Mesothelial cell of epicardium (in vitro differentiated cells): ENCODE data around the gene PTPRG. TPM values are rescaled to one million over a fixed set of nuclear protein-coding genes. Genes with fewer than 3 reads are reported as not detected.

Experiments used
- DNase-seq, 2 experiments: peaks; one replicate each; pipeline ENCODE4 v3.0.0; 2021; ENCODE audit warnings: low spot score in 2 of 2; ENCODE audit not compliant: unreplicated experiment in 2 of 2
- H3K27ac Mint-ChIP-seq: 2 replicates; pipeline ENCODE4 v1.8.0; 2021; ENCODE audit warnings: mixed read lengths
- H3K27me3 Mint-ChIP-seq: 2 replicates; pipeline ENCODE4 v1.8.0; 2021; ENCODE audit warnings: low read depth, mixed read lengths
- H3K36me3 Mint-ChIP-seq: 2 replicates; pipeline ENCODE4 v1.8.0; 2021; ENCODE audit warnings: mixed read lengths
- H3K4me1 Mint-ChIP-seq: 2 replicates; pipeline ENCODE4 v1.8.0; 2021; ENCODE audit warnings: mixed read lengths
- H3K4me3 Mint-ChIP-seq: 2 replicates; pipeline ENCODE4 v1.8.0; 2021; ENCODE audit warnings: mild to moderate bottlenecking, moderate library complexity, mixed read lengths
- H3K9me3 Mint-ChIP-seq: 2 replicates; pipeline ENCODE4 v1.8.0; 2021; ENCODE audit warnings: mixed read lengths
- CTCF ChIP-seq: fragments of 200-600 bp; sonication (generic); IDR thresholded peaks from one replicate; pipeline ENCODE4 v1.5.0; 2021; ENCODE audit warnings: antibody characterized with exemption; ENCODE audit not compliant: unreplicated experiment
- total RNA-seq: library from RNA; stranded (reverse); gene quantifications from 3 replicates; pipeline ENCODE4 v1.2.1, GENCODE V29; 2021

The PTPRG gene
- total RNA-seq, 1 donor from 2014 or later: 40.4 TPM

GRCh38 chr3:61979638-61980037, 418.3 kb downstream of the PTPRG start:
- no peaks in the 10 kb centered on the region for H3K27me3 Mint-ChIP-seq
- no peak overlapping the region for H3K4me3 Mint-ChIP-seq
- H3K27ac Mint-ChIP-seq: peak overlapping the region; percentile 1
- no peak for DNase-seq
- no peak for TF ChIP-seq CTCF
- H3K4me1 Mint-ChIP-seq: peaks cover 16% of the 10 kb centered on the region
- no peaks in the 10 kb centered on the region for H3K36me3 Mint-ChIP-seq
- no peaks in the 10 kb centered on the region for H3K9me3 Mint-ChIP-seq

- no peaks in the 10 kb centered on the region for H3K36me3 Mint-ChIP-seq
- peak overlapping the region; percentile 1 for H3K27ac Mint-ChIP-seq
- no peak for DNase-seq
- H3K4me3 Mint-ChIP-seq: no peak overlapping the region
- H3K9me3 Mint-ChIP-seq: no peaks in the 10 kb centered on the region
- no peaks in the 10 kb centered on the region for H3K27me3 Mint-ChIP-seq
- no peak for TF ChIP-seq CTCF
- peaks cover 16% of the 10 kb centered on the region for H3K4me1 Mint-ChIP-seq
These were observed 418.7 kb downstream of the PTPRG start for GRCh38 chr3:61980041-61980440.

- H3K9me3 Mint-ChIP-seq: no peaks in the 10 kb centered on the region
- no peak overlapping the region for H3K4me3 Mint-ChIP-seq
These were observed 419.7 kb downstream of the PTPRG start for GRCh38 chr3:61981060-61981459.

GRCh38 chr3:61983479-61983878, 422.1 kb downstream of the PTPRG start:
- H3K27me3 Mint-ChIP-seq: no peaks in the 10 kb centered on the region
- H3K36me3 Mint-ChIP-seq: no peaks in the 10 kb centered on the region
- H3K27ac Mint-ChIP-seq: no peak overlapping the region
- no peak for DNase-seq
- no peak for TF ChIP-seq CTCF
- H3K9me3 Mint-ChIP-seq: no peaks in the 10 kb centered on the region
- H3K4me1 Mint-ChIP-seq: peaks cover 16% of the 10 kb centered on the region
- no peak overlapping the region for H3K4me3 Mint-ChIP-seq

More at GRCh38 chr3:61981060-61981459, 419.7 kb downstream of the PTPRG start:
- TF ChIP-seq CTCF: no peak
- H3K27ac Mint-ChIP-seq: peak overlapping the region; percentile 64
- no peaks in the 10 kb centered on the region for H3K27me3 Mint-ChIP-seq
- no peak for DNase-seq
- H3K4me1 Mint-ChIP-seq: peaks cover 16% of the 10 kb centered on the region
- H3K36me3 Mint-ChIP-seq: no peaks in the 10 kb centered on the region

- no peak overlapping the region for H3K4me3 Mint-ChIP-seq
- TF ChIP-seq CTCF: no peak
- H3K36me3 Mint-ChIP-seq: no peaks in the 10 kb centered on the region
- H3K27ac Mint-ChIP-seq: no peak overlapping the region
- H3K4me1 Mint-ChIP-seq: peaks cover 5% of the 10 kb centered on the region
- no peaks in the 10 kb centered on the region for H3K9me3 Mint-ChIP-seq
- H3K27me3 Mint-ChIP-seq: no peaks in the 10 kb centered on the region
- DNase-seq: no peak
These were observed 423.6 kb downstream of the PTPRG start for GRCh38 chr3:61985020-61985419.

GRCh38 chr3:61986473-61986872, 425.1 kb downstream of the PTPRG start:
- DNase-seq: no peak
- no peak for TF ChIP-seq CTCF
- H3K4me3 Mint-ChIP-seq: no peak overlapping the region
- H3K27ac Mint-ChIP-seq: no peak overlapping the region
- no peaks in the 10 kb centered on the region for H3K4me1 Mint-ChIP-seq
- no peaks in the 10 kb centered on the region for H3K27me3 Mint-ChIP-seq
- no peaks in the 10 kb centered on the region for H3K36me3 Mint-ChIP-seq
- no peaks in the 10 kb centered on the region for H3K9me3 Mint-ChIP-seq
